K562 (cell line): Measurements from ENCODE around the gene FRAT2. TPM values are rescaled to one million over a fixed set of nuclear protein-coding genes. Genes with fewer than 3 reads are reported as not detected.

Experiments
- ATF1 ChIP-seq, 2 experiments: fragments of 450-650 bp in 1 of 2; IDR thresholded peaks; 2 replicates each; pipeline ENCODE4 v1.6.1; 2016; ENCODE audit warnings: missing compliant biosample characterization in 1 of 2, missing genetic modification characterization in 1 of 2
- FOXA1 ChIP-seq: fragments of 450-650 bp; IDR thresholded peaks from 2 replicates; pipeline ENCODE4 v1.6.1; 2016; ENCODE audit warnings: mild to moderate bottlenecking, borderline replicate concordance
- IRF9 ChIP-seq: fragments of 450-650 bp; IDR thresholded peaks from 2 replicates; pipeline ENCODE4 v1.6.1; 2016; ENCODE audit warnings: missing biosample characterization, missing genetic modification characterization
- MCM2 ChIP-seq: fragments of 450-650 bp; IDR thresholded peaks from 2 replicates; pipeline ENCODE4 v1.6.1; 2017; ENCODE audit warnings: low read depth, mild to moderate bottlenecking
- MYC ChIP-seq, 2 experiments: fragments of 250-450 bp in 1 of 2; sonication (Bioruptor Pico) in 1 of 2; IDR thresholded peaks; 2 replicates each; pipeline versions ENCODE4 v1.5.1 to v1.6.1; 2012 to 2021; ENCODE audit warnings: low read depth in 2 of 2, borderline replicate concordance in 1 of 2, improper control_type of control experiment in 1 of 2, low read length in 1 of 2, mild to moderate bottlenecking in 1 of 2, moderate library complexity in 1 of 2
- NONO ChIP-seq, 2 experiments: fragments of 200-400 bp in 1 of 2; fragments of 450-650 bp in 1 of 2; formaldehyde crosslinking in 1 of 2; IDR thresholded peaks; 2 replicates each; pipeline ENCODE4 v1.6.1; 2017; ENCODE audit warnings: low read depth in 2 of 2, mild to moderate bottlenecking in 2 of 2, moderate library complexity in 2 of 2, low read length in 1 of 2
- NR1H2 ChIP-seq: sonication (generic); formaldehyde crosslinking; IDR thresholded peaks from 2 replicates; pipeline ENCODE4 v1.4.0; 2020; ENCODE audit warnings: mild to moderate bottlenecking, missing genetic modification reagents
- NR2C1 ChIP-seq, 2 experiments: fragments of 450-650 bp; IDR thresholded peaks; 2 replicates each; pipeline ENCODE4 v1.6.1; 2017; ENCODE audit warnings: mild to moderate bottlenecking in 2 of 2, antibody characterized with exemption in 1 of 2, inconsistent platforms in 1 of 2, missing compliant biosample characterization in 1 of 2, missing genetic modification characterization in 1 of 2
- POLR2B ChIP-seq: fragments of 450-650 bp; IDR thresholded peaks from 2 replicates; pipeline ENCODE4 v1.6.1; 2018; ENCODE audit warnings: low read depth; ENCODE audit not compliant: partially characterized antibody
- PRPF4 ChIP-seq: fragments of 200-400 bp; formaldehyde crosslinking; IDR thresholded peaks from one replicate; pipeline ENCODE4 v1.6.1; 2017; ENCODE audit warnings: low read length, low read depth, mild to moderate bottlenecking; ENCODE audit not compliant: insufficient read depth, poor library complexity, severe bottlenecking
- RFX7 ChIP-seq: fragments of 250-450 bp; sonication (Bioruptor Pico); IDR thresholded peaks from 2 replicates; pipeline ENCODE4 v1.5.1; 2021; ENCODE audit warnings: mild to moderate bottlenecking
- TBP ChIP-seq: optimal IDR thresholded peaks from 2 replicates; pipeline ENCODE3; 2011; ENCODE audit warnings: low read depth, low read length, improper control_type of control experiment
- ZBTB40 ChIP-seq, 2 experiments: fragments of 450-650 bp in 1 of 2; sonication (generic) in 1 of 2; formaldehyde crosslinking in 1 of 2; IDR thresholded peaks; 2 replicates each; pipeline versions ENCODE4 v1.7.1 to v1.9.0; 2016 to 2022; ENCODE audit warnings: inconsistent platforms in 1 of 2, mild to moderate bottlenecking in 1 of 2, missing genetic modification reagents in 1 of 2
- ZNF232 ChIP-seq: sonication (generic); formaldehyde crosslinking; IDR thresholded peaks from 2 replicates; pipeline ENCODE4 v1.8.0; 2022; ENCODE audit warnings: mild to moderate bottlenecking, missing genetic modification reagents
- ZSCAN29 ChIP-seq: fragments of 450-650 bp; IDR thresholded peaks from 2 replicates; pipeline ENCODE4 v1.6.1; 2017
- polyA plus RNA-seq, 8 experiments: library from polyadenylated mRNA; depleted of rRNA in 4 of 8; stranded (reverse) in 5 of 8; unstranded in 3 of 8; fragments of >200 nt; fragmentation: Nextera tagmentation in 2 of 8; fragmentation: Illumina TruSeq in 1 of 8; extraction: Ambion mirVana in 2 of 8; extraction: Trizol in 1 of 8; gene quantifications; 2 replicates each; pipeline versions ENCODE4 v1.2.1 to v1.2.3, GENCODE V29; 2011 to 2014; ENCODE audit warnings: inconsistent platforms in 1 of 8, missing spikeins in 1 of 8
- total RNA-seq, 7 experiments: library from RNA; depleted of rRNA in 6 of 7; stranded (reverse); fragments of >200 nt in 6 of 7; fragmentation: Illumina TruSeq in 2 of 7; extraction: Trizol in 2 of 7; gene quantifications; 2 replicates each; pipeline versions ENCODE4 v1.2.1 to v1.2.3, GENCODE V29; 2011 to 2021; ENCODE audit warnings: low replicate concordance in 1 of 7

Gene FRAT2
- total and polyA plus RNA-seq, 9 of the 15 experiments (the other 6 are each of a cell fraction or from before 2014, with no cell fraction given) = 4.3 to 31.7 (median 19.5) TPM

GRCh38 chr10:97334370-97335175, at the start of gene FRAT2 (continued):
- no peak for TF ChIP-seq ZBTB40 (IDR thresholded peaks at IDR 0.05)
- TF ChIP-seq ZBTB40 (CRISPR knock-in tag; IDR thresholded peaks at IDR 0.05) = no peak
- TF ChIP-seq NR1H2 (CRISPR knock-in tag) = no peak
- no peak for TF ChIP-seq NR2C1 (IDR thresholded peaks at IDR 0.05)
- TF ChIP-seq NR2C1 (tag; IDR thresholded peaks at IDR 0.05) = no peak
- TF ChIP-seq ZSCAN29 = no peak
- no peak for TF ChIP-seq FOXA1
- no peak for TF ChIP-seq ZNF232
- no peak for TF ChIP-seq RFX7 (CRISPR knock-in tag)
- no peak for TF ChIP-seq MCM2
- TF ChIP-seq TBP = peak; percentile 64
- no peak for TF ChIP-seq ATF1 (CRISPR knock-in tag; IDR thresholded peaks at IDR 0.05)
- peak; percentile 95 for TF ChIP-seq ATF1 (tag; IDR thresholded peaks at IDR 0.05)
- no peak for TF ChIP-seq PRPF4
- TF ChIP-seq POLR2B = peak; percentile 49
- TF ChIP-seq MYC (IDR thresholded peaks at IDR 0.05; ENCODE audit: low read depth, low read length) = peak; percentile 63; the same call in 1 of the 2 replicates
- TF ChIP-seq MYC (CRISPR knock-in tag; IDR thresholded peaks at IDR 0.05; ENCODE audit: borderline replicate concordance, low read depth) = no peak
- TF ChIP-seq IRF9 (tag) = no peak
- peak; percentile 50 to 100; a peak in 3 of 4 replicates for TF ChIP-seq NONO (IDR thresholded peaks at IDR 0.05; ENCODE audit: low read depth in 2 of 2, low read length in 1 of 2)
